Measurements from ENCODE around the gene LAMA3.

The LAMA3 gene

DNA sequence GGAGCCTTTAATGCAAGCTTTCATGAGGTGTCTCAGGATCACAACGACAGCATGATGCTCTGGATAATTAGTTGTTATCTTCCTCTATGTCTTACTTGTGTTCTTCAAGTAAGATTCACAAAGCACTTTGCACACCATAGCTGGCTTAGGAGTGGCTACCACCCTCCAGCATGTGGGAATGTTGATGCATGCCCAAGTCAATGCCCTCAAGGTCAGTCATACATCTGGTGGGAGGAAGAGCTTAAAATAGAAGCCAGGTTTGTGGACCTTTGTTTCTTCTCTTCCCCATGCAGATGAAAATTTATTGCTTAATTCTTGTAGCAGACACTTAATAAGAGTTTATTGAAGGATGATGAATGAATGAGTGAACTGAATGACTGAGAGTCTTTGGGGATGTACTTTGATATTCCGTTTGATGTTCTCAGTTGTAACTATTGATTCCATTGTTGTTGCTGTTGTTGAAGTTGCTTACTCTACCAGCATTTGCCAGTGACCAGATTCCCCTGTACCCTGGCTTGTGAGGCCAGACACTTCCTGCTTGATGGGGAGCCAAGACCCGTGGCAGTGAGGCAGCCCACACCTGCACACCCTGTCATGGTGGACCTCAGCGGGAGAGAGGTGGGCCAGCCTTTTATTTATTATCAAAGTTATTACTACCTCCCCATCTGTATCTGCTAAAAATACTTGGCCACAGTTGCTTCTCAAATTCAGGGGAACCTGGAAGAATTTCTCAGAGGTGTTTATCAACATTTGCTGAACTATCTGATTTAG, 137.8 kb downstream of the LAMA3 start:
- TF ChIP-seq GATA1 (IDR thresholded peaks at IDR 0.05; ENCODE audit: low read depth, low read length): no peak
- TF ChIP-seq POLR2A (IDR thresholded peaks at IDR 0.05; ENCODE audit: low read length): no peak
- no peak for DNase-seq

DNA sequence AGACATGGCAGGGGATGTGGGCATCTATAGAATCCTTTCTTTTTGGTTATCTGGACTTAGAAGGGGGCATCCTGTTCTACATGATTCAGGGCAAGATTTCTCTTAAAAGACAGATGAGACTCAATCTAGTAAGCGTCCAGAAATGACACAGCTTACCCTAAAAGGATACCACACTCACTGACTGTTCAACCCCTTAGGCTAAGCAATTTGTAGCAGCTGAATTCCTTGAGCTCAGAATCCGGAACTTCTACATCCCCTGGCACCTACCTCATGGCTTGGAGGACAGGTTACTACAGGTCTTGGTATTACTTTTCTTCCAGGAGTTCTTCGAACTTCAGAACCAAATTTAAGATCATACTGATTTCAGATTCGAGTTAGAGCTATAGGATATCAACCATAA, 138.4 kb downstream of the LAMA3 start:
- TF ChIP-seq GATA1 (IDR thresholded peaks at IDR 0.05; ENCODE audit: low read depth, low read length): no peak
- TF ChIP-seq POLR2A (IDR thresholded peaks at IDR 0.05; ENCODE audit: low read length): no peak
- DNase-seq: no peak

DNA sequence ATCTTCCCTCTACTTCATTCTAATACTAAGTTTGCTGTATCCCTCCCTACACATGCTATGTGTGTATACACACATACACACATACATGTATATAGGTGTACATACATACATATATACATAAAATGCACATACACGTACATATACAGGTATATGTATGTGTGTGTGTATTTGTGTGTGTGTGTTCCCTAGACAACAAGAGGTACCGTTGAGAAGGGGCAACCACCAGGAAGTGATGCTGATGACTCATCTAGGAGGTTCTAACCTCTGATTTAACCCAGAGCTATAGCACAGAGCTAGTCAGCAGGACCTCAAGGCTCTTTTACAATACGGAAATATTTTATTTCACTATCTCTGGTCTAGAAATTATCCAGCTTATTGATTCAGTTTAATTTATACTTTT, 139.2 kb downstream of the LAMA3 start:
- no peak for TF ChIP-seq GATA1 (IDR thresholded peaks at IDR 0.05; ENCODE audit: low read depth, low read length)
- no peak for TF ChIP-seq POLR2A (IDR thresholded peaks at IDR 0.05; ENCODE audit: low read length)

DNA sequence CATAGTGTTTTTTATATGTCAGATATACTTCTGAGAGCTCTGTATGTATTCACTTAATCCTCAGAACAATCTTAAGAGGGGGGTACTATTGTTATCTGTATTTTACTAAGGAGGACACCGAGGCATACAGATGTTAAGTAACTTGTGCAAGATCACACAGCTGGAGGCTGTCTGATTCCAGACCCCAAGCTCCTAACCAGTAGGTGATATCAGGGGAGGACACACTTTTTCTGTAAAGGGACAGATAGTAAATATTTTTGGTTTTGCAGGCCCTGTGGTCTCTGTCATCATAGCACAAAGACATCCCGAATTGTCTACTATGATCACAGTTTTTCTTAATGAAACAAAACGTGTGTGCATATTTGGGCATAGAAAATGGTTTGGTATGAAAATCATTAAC, 143.7 kb downstream of the LAMA3 start:
- TF ChIP-seq GATA1 (IDR thresholded peaks at IDR 0.05; ENCODE audit: low read depth, low read length) (no peak), POLR2A (IDR thresholded peaks at IDR 0.05; ENCODE audit: low read length) (no peak)
- DNase-seq: peak; percentile 76 to 91

More for the DNA sequence above, 139.2 kb downstream of the LAMA3 start:
- peak in 1 of 2 experiments; percentile 10 for DNase-seq

DNA sequence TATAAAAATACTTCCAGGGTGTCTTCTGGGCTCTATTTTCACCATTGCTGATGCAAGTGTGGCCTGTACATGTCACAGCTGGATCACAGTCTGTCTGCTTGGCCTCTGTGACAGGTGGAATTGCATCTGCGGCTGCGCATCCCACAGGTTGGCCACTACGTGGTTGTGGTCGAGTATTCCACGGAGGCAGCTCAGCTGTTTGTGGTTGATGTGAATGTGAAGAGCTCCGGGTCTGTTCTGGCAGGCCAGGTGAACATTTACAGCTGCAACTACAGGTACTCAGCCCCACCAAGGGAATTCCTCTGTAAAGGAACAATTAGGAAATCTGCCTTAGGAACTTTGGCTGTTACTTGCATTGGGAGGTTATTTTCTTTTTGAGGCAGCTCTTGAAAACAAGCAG, 144.5 kb downstream of the LAMA3 start:
- TF ChIP-seq POLR2A (IDR thresholded peaks at IDR 0.05; ENCODE audit: low read length) (no peak), GATA1 (IDR thresholded peaks at IDR 0.05; ENCODE audit: low read depth, low read length) (no peak)

DNA sequence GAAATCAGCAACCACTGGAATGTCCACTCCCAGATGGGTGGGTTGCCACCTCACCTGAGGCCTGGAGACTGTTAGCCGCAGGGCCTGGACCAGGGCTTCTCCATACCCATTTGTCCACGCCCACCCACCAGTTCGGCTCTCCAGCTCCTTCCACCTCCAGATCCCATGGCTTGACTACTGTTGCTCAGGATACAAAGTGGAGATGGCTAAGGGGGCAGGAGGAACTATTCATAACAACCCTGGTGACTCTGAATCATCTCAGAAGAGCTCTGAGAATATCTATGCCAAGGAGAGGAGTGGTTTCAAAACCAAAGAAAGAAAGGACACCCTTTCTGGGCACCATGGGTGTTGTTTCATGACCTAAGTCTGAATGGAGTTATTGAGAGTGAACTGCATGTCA, 145.8 kb downstream of the LAMA3 start:
- TF ChIP-seq POLR2A (IDR thresholded peaks at IDR 0.05; ENCODE audit: low read length) (no peak), GATA1 (IDR thresholded peaks at IDR 0.05; ENCODE audit: low read depth, low read length) (no peak)
- no peak for DNase-seq

More for the DNA sequence above, 144.5 kb downstream of the LAMA3 start:
- no peak for DNase-seq

DNA sequence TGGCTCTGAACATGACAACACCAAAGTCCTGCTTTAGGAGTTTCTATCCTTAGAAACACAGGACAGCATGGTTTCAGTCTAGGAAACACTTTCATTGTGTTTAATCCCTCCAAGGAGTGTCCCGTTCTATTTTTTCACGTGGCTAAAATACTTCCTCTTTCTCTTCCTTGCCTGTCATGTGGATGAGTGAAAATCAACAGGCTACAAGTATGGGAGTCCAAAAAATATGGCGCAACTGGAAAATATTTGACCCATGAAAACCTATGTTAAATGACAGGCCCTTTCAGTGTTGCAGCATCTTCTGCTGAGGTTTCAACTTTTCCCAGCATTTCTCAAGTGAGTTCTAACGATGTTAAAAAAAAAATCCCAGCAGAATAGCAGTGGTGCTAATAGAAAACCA, 146.3 kb downstream of the LAMA3 start:
- no peak for DNase-seq
- TF ChIP-seq POLR2A (IDR thresholded peaks at IDR 0.05; ENCODE audit: low read length) (no peak), GATA1 (IDR thresholded peaks at IDR 0.05; ENCODE audit: low read depth, low read length) (no peak)

DNA sequence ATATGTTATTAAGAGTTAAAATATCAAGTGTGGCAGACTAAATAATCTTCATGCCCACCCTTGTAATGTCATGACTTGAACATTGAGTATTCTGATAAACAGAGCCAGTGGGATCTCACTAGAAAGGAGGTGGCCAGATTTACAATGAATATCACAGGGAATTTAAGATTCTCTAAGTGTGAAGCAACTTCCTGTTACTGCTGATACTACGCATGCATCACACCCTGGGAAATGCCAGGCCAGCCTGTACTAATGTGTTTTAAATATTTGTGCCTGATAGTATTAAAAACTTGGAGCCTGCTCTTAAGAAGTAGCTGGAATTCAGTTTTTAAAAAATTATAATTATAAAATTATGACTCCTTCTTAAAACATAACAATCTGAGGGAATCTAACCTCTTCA, 148.3 kb downstream of the LAMA3 start:
- TF ChIP-seq GATA1 (IDR thresholded peaks at IDR 0.05; ENCODE audit: low read depth, low read length) (no peak), POLR2A (IDR thresholded peaks at IDR 0.05; ENCODE audit: low read length) (no peak)
- no peak for DNase-seq

DNA sequence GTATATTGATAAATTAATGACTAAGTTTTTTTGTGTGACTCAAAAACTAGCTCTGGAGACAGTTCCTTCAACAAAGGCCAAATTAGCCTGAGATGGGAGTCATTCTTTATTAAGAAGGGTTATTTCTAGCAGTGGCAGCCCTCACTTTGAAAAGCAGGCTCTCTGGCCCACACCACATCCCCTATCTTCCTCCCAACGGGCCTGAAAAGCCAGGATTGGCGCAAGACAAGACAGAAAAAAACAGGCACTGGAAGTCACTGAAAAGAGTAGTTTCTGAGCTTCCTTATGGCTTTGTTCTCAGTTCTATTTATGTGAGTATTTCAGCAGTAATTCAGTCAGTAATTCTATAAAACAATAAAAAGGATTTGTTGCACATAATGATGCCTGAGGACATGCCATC, 149.0 kb downstream of the LAMA3 start:
- DNase-seq: no peak
- TF ChIP-seq GATA1 (IDR thresholded peaks at IDR 0.05; ENCODE audit: low read depth, low read length): no peak

DNA sequence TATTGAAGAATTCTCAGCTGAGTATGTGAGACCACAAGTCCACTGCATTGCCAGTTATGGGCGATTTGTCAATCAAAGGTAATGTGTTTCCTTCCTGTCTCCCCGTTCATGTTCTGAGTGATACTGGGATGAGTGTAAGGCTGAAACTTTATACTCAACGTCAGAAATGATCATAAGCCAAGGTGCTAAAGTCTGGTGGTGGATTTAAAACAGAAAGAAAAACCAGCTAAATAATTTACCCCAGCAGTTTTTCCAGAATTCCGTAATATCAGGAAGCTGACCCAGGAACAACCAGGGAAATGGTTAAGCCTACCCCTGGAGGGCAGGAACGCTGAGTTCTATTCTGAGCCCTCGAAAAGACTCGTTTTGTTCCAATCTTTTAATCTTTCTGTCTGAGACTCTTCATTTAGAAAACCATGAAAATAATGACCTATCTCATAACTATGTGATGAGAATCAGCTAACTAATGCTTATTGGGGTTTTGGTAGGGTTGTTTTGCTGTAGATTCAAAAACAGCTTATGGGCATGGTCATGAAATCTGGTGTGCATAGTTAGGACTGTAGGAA, 149.6 kb downstream of the LAMA3 start:
- no peak for DNase-seq
- TF ChIP-seq POLR2A (IDR thresholded peaks at IDR 0.05; ENCODE audit: low read length) (no peak), GATA1 (IDR thresholded peaks at IDR 0.05; ENCODE audit: low read depth, low read length) (no peak)

DNA sequence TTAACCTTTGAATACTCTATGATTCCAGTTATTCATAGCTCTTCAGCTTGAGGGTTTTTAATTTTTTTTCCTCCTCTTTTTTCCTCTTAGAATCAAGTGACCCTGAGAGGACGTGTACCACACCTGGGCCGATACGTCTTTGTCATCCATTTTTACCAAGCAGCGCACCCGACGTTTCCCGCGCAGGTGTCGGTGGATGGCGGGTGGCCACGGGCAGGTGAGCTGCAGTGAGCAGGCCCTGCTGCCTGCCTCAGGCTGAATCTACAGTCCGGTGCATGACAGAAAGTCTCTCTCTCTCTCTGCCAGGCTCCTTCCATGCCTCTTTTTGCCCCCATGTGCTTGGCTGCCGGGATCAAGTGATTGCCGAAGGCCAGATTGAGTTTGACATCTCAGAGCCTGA, 153.1 kb downstream of the LAMA3 start:
- no peak for TF ChIP-seq POLR2A (IDR thresholded peaks at IDR 0.05; ENCODE audit: low read length)
- no peak for TF ChIP-seq GATA1 (IDR thresholded peaks at IDR 0.05; ENCODE audit: low read depth, low read length)
- no peak for DNase-seq

DNA sequence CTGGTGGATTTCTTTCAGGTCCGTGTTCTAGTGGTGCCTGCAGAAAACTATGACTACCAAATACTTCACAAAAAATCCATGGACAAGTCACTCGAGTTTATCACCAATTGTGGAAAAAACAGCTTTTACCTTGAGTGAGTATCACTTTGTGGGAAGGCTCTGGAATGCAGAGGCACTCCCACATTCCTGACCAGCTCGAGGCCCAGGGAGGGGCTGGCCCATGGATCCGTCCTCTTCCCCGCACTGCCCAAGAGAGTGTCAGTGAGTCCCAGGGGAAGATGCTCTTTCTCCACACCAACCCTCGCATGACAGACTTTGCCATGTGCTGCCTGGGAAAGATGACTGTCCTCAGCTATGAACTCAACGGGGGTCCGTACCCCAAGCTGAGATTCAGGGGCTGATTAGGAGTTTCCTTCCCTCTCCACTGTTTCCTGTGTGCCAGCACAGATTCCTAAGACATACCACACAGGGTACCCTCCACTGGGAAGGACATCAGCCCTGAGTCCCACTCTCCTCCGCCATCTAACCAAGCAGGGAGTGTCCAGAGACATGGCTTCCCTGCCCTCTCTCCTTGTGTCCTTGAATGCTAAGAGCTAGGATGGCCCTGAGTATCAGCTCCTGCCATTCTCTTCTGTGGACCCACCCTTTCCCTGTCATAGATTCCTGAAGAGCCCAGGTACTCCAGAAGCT, 155.9 kb downstream of the LAMA3 start:
- no peak for DNase-seq
- TF ChIP-seq POLR2A (IDR thresholded peaks at IDR 0.05; ENCODE audit: low read length) (no peak), GATA1 (IDR thresholded peaks at IDR 0.05; ENCODE audit: low read depth, low read length) (no peak)

DNA sequence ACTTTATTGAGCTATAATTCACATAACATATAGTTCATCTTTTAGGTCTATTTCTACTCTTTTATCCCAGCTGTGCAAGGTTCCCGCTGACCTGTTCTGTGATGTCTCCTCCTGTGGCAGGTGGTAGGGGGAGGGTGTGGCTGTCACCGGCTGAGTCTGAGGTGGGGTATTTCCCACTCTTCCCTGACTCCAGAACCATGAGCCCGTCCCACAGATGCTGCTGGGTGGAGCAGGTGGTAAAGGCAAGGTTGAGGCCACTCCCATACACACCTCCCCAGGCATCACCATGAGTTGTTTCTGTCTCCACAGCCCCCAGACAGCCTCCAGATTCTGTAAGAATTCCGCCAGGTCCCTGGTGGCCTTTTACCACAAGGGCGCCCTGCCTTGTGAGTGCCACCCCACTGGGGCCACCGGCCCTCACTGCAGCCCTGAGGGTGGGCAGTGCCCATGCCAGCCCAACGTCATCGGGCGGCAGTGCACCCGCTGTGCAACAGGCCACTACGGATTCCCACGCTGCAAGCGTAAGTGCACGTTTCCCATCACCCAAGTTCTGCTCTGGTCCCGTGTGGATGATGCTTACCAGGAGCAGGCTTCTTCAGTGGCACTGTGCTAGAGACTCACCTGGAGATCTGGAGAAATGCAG, 156.9 kb downstream of the LAMA3 start:
- no peak for TF ChIP-seq POLR2A (IDR thresholded peaks at IDR 0.05; ENCODE audit: low read length)
- TF ChIP-seq GATA1 (IDR thresholded peaks at IDR 0.05; ENCODE audit: low read depth, low read length): no peak
- no peak for DNase-seq

DNA sequence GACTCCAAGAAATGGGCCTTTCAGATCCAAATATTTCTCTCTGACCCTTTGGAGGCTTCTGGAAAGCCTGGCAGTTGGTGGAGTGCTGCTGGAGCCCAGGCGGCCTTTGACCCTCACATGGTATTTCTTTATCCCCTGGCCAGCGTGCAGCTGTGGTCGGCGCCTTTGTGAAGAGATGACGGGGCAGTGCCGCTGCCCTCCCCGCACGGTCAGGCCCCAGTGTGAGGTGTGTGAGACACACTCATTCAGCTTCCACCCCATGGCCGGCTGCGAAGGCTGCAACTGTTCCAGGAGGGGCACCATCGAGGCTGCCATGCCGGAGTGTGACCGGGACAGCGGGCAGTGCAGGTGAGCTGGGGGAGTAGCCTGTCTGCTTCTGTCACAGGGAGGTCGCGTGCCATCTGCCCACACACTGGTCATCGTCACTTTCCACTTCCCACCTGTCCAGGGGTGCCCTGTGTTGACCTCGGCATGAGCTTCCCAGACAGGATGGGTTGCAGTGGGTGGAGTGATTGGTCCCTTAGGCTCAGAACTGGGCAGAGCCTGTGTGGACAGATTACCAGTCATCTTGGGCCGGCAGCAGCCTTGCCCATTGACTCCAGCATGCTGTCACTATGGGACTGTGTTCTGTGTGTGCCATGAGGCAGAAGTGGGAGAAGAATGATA, 158.2 kb downstream of the LAMA3 start:
- TF ChIP-seq GATA1 (IDR thresholded peaks at IDR 0.05; ENCODE audit: low read depth, low read length) (no peak), POLR2A (IDR thresholded peaks at IDR 0.05; ENCODE audit: low read length) (no peak)
- DNase-seq: no peak

Data from erythroblast (primary cell).